ENCODE measurements around the gene LRRC53.

GRCh38 chr1:74508449-74508848 lies 4.0 kb downstream of the LRRC53 start:
- TF ChIP-seq CTCF (IDR thresholded peaks at IDR 0.05; ENCODE audit: low read length): no peak
- no peak for TF ChIP-seq EZH2 (IDR thresholded peaks at IDR 0.05; ENCODE audit: borderline replicate concordance, low read length)
